ENCODE data around the gene BCOR.

GRCh38 chrX:40077906-40078305 lies 19.9 kb downstream of the BCOR start:
- TF ChIP-seq POLR2AphosphoS5 (IDR thresholded peaks at IDR 0.05; ENCODE audit: low read depth, low read length) (no peak), POLR2A (IDR thresholded peaks at IDR 0.05; ENCODE audit: low read depth, low read length) (no peak)

Measured in GM12891 (cell line).